Islet precursor cell (in vitro differentiated cells): ENCODE results near the gene KDM4C.

Experiments used
- DNase-seq: peaks from one replicate; pipeline ENCODE4 v3.0.0-alpha.2; 2018

The KDM4C gene

DNA sequence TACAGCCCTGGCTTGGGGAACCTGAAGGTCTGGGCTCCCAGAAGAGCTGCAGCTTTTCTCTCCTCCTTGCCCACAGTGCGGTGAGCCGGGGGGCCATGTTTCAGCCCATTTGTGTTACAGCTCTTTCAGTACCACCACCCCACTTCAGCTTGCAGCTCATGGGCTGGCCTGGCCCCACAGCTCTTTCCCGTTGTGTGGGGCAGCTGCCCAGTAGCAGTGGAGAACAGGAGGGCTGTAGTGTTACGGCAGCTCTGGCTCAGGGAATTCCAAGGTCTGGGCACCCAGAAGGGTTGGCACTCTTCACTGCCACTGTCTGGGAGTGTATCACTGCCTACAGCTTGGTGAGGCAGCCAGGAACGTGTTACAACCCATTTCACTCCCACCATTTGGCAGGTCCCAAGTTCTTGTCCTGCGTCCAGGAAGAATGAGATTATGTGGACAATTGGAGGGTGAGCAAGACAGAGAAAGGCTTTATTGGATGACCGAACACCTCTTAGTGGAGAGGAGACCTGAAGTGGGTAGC is 390.5 kb downstream of the KDM4C start:
- DNase-seq: no peak

DNA sequence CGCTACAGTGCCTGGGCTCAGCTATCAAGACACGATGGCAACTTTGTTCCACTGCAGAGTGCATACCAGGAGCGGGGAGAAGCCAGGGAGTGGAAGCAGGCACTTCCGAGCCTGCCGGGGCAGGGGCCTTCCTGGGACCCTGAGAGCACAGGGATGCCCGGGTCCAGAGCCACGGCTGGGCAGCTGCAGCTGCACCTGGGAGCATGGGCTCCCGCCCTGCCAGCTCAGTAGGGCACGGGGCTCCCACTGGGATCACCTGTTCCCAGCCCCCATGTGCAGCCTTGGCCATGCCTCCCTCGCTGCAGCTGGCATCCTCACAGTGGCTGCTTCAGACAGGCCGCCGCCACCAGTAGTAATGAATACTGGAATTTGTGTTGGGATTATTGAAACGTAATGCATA is 391.5 kb downstream of the KDM4C start:
- no peak for DNase-seq

DNA sequence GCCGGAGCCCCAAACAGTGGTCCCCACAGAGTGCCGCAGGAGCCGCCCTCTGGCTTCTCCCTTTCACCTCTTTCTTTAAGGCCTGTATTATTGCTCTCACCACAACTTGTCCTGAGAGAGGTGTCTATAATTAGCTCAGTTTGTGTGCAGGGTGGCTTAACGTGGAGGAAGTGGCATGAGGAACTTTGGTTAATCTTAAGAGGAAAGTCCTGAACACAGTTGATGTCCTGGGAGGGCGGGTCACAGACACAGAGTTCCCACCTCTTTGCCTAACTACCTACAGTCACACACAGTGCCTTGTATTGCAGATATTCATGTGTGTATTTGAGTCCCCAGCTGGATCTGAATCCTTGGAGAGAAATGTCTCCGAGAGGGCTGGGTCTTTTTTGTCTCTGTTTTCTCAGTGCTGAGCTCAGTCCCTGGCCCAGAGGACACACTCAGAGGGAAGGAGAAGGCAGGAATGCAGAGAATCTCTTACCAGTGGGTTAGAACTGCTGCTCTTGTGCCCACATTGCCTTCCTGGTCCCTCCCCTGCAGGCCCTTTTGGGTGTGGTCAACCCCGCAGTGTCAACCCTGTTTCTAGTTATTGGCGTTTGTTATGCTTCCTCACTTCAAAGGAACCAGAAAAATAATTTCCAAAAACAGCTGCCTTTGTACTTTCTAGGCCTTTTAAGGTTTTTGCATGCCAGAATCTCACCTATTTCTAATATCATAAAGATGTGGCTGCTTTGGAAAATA is 392.5 kb downstream of the KDM4C start:
- DNase-seq: no peak

DNA sequence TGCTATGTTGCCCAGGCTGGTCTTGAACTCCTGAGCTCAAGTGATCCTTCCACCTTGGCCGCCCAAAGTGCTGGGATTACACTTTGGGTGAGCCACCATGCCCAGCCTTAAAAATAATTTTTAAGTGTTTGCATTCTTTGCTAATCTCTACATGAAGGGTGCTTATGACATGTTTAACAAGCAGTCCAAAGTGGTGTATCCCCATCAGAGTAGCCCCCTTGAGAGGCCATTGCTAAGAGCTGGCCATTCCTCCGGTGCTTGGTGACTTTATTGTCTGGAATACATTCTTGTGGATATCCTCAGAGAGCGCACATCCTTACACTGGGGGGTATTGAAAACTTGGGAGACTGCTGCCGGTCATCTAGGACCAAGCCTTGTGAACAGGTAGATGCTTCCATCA is 395.4 kb downstream of the KDM4C start:
- no peak for DNase-seq

DNA sequence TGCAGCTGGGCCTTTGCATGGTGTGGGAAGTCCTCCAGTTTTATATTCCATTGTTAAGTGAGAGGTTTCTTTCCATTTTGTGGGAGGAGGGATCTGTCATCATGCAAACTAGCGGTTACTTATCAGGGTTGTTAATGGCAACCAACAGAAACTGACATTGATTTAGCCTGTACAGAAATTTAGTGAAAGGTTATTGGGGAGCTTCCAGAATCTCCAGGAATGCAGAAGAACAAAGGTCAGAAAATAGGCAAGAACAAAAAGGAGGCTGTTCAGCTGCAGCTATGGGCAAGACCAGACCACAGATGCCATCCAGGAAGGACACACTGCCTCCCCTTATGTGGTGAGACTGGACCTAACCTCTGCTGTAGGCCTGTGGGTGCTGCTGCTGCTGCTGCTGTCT is 395.8 kb downstream of the KDM4C start:
- no peak for DNase-seq

DNA sequence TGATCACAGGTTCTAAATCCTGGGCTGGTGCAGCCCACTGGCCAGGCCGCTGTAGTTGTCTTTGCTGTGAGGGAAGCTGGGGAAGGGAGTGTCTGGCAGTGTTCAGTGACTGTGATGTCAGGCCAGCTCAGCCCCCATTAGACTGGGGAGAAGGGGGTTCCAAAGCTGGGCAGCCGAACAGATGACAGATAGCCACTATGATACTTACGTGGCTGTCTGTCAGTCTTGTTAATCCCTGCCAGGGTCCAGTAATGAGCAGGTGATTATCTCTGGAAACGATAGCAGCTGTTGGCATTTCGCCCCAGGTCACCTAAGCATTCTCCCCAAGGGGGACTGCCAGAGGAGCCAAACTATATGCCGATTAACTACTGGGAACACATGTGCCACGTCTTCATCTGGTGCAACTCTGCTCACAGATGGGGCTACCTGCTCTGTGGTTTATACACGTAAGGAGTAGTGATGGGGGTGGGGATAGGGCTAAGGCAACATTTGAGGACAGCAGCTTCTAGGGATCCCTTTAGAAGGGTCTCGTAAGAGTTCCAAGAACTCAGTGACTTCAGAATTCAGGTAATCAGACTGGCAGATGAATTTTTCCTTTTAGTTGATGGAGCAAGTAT is 396.3 kb downstream of the KDM4C start:
- no peak for DNase-seq

DNA sequence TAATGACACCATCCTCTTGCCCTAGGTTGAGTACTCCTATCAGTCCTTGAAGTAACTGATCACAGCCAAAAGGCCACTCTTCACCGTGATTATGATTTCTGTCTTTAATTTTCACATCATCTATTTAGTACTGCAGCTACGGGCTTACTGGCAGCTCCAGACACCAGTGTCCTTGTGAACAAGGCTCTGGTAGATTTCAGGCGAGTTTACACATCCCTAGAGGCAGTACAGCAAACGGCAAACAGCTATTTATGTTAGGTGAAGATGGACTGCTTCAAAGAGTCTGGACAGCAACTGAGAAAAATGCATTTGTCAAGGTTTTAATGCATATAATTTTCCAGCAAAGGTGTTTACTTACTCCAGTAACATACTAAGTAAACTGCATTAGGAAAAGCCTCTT is 396.9 kb downstream of the KDM4C start:
- no peak for DNase-seq

DNA sequence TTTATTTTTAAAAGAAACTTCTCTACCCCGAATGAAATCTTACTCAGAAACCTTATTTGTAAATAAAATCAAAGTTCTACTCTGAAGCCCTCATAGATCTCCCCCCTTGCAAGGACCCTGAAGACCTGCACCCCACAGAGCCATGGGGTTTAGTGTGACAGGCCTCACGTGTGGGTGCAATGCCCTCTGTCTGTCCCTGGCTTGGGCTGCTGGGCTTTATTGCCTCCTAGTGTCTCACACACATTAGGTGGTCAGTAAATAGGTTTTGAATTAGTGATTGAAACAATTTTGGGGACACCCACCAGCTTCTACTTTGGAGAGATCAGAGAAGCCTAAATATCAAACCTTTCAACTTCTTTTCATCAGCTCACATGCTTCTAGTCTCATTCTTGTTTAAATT is 403.7 kb downstream of the KDM4C start:
- no peak for DNase-seq

DNA sequence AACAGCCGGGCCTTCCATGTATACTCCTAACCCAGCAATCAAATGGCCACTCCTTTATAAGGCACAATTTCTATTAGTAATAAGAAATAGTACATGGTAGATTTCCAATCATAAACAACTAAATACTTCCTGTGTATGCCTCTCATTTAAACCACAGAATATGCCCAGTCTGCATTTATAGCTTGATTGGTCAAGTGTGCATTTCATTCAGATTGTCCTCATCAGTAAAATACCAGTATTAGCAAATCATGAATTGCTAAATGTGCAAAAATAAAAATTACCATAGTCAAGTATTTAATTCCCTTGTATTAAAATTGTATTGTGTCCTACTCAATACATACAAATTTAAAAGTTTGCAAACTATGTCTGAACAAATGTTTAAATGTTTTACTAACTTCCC is 406.2 kb downstream of the KDM4C start:
- DNase-seq: no peak

DNA sequence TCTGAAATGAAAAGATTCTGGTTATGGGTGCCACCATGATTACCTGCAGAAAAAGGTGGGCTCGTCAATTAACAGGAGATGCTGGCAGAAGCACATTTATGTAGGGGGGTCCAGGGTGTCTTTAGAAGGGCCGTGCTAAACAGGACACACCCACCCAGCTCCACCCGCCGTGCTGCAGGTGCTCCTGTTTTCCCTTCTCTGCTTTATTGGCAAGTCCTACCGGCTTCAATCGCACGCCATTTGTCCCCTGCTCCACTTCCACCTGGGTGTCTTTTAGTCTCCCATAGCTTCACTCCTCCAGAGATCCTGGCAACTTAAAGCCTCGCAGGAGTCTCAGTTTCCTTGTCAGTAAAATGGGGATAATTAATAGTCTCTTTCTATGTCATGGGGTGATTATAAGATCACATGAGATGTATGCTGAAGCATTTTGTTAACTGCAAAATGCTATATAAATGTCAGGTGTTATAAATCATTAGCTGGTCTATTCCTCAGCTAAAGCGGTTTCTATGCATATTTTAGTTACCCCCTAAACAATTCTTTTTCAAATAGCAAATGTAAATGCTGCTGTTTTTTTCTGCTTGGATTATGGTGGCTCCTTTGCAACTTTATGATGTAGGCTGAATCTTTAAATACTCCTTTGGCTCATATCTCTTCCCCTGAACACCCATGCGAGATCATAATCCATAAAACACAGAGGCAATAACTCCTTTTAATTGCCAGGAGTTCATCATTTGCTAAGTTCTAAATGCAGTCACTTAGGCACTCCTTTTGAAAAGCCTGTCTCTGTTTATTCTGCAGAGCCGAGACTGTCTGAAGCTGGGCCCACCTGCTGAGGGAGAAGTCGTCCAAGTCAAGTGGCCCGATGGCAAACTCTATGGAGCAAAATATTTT is 406.9 kb downstream of the KDM4C start:
- DNase-seq: no peak

DNA sequence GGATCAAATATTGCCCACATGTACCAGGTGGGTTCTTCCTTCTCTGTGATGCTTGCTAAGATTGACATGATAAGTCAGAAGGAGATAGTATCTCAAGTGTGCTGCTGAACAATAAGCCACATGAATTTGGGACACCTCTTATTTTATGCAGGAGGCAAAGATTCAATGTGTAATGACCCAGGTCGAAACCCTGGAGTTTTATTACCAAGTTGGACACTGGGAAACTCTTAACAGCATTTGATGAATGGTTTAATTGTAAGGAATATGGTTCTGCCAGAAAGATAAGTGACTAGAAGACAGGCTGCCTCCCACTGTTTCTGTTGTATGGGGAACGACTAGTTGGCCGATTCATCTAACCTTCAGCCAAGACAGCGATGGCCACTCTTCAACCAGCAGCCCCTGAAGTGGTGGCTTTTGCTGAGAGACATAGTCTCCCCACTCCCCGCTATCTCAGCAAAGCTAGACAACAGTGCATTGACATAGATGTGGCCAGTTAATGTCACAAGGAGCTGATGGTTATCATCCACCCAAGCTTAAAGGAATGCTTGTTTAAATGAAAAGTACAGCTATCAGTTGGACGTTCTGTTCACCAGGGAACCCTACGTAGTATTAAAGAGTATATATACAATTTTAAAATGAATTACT is 407.7 kb downstream of the KDM4C start:
- peak; percentile 57 for DNase-seq

DNA sequence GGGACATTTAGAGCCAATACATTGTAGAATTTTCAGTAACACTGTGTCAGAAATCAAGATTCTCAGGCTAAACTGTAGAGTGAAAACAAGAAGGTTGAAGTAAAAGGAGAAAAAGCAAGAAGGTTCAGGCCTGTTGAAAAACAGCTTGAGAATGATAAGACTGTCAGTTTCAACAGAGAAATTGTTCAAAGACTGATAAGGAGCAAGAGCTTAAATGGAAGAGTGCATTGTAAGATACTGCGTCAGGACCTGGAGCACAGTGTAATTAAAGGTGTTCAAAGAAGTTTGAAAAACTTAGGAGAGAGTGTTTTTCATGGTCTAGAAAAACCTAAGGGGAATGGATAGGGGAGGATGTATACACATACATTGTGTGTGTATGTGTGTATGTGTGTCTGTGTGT is 408.3 kb downstream of the KDM4C start:
- no peak for DNase-seq

DNA sequence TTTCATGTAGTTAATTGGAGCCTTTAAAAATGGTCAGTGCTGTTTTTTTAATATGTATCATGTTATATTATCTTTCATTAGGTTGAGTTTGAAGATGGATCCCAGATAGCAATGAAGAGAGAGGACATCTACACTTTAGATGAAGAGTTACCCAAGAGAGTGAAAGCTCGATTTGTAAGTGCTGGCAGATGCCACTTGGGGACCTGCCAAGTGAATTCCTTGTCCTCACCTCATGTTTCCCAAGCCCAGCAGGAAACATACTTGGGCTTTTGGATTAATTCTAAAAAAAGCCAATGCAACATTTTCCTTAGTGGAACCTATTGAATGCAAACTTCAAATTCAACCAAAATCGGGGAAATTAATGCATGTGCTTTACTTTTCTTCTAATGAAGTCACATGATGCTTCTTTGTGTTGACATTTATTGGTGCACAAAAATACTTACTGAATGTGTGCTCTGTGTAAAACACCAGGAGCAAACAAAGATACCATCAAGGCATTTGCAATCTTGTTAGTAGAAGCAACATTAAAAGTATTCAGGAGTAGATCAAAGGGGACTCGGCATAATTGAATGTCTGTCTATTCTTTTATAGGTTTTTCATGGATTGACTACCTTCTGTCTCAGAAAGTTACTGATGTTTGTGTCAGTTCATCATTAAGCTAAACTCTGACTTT is 412.1 kb downstream of the KDM4C start:
- DNase-seq: no peak

DNA sequence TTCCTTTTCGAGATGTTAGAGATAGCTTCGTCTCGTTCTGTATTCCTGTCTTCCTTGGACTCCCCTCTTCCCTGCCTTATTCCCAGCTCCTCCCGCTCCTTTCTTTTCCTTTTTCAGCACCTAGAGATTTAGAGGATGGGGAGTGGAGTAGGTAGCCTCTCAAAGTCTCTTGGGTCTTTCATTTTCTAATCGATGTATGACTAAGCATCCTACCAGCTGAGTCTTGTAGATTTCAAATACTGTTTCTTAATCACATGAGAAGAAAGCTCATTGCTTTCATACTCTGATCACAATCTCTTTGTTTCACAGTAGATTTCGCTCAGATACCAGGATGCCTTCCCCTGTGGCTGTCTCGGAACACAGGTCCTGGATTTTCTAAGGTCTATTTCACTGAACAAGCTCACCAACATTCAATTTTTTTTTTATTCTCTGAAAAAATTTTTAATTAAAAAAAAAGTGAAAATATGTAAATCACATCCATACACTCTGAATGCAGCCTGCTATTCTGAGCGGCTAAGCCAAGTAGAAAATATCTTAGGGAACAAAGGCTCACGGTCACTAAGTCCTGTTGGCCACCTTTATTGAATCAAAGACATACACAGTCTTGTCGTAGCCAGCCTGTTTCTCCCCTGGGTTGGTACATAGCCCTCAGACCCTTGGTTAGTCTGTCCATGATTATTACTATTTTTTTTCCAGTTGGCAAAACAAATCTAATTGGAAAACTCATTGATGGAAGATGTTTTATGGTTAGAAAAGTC is 413.8 kb downstream of the KDM4C start:
- no peak for DNase-seq

DNA sequence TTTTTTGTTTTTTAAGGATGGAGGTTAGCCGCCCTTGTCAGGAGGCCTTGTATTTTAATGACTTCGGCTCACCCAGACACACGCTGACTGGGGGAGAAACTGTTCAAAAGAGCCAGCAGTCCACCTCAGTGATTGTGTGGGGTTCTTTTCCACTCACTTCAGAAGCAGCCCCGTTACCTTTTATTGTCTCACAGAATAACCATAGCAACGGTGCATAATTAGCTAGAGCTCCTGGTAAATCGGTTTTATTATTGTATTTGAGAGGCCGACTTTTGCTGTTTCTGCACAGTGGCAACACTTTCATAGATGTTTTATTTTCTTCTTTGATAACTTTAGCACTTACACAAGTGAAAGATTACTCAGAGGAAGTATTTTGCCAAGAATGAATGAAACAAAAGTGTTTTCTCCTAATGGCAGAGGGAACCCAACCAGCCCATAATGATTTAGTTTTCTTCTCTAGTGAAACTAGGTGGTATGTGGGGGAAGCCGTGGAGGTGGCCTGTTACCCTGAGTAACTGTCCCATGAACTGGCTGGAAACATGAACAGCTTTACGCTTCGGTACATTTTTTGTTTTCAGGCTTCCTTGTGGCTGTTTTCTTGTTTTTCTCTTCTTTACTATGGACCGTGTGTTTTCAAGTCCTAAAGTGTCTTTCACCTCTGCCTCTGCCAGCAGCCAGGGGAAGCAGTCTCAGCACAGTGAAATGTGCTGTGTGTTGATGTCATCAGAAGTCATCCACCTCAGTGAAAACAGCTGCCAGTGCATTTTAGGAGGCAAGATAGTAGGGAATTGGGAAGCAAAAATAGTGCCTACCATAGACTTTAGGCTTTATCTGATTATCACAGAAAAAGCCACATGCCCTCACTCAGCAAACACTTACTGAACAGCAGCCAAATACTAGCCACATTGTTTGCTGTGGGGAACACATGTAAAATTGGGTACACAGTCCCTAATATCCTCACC is 414.7 kb downstream of the KDM4C start:
- peak; percentile 67 for DNase-seq

DNA sequence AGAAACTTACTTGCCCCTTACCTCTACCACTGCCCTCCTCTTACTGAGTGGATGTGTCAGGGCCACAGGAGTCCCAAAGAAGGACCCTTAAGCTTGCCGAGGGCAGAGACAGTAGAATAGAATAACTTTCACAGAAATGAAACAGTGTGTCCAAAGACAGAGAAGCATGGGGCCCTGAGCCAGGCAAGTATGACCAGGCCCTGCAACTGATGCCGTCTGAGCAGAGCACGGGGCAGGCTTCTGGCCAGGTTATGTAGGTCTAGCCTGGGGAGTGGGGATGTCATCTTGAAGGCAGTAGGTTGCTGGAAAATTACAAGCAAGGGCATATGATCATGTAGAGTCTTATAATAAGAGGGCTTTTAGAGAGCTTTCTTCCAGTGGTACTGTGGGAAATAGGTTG is 415.4 kb downstream of the KDM4C start:
- no peak for DNase-seq

DNA sequence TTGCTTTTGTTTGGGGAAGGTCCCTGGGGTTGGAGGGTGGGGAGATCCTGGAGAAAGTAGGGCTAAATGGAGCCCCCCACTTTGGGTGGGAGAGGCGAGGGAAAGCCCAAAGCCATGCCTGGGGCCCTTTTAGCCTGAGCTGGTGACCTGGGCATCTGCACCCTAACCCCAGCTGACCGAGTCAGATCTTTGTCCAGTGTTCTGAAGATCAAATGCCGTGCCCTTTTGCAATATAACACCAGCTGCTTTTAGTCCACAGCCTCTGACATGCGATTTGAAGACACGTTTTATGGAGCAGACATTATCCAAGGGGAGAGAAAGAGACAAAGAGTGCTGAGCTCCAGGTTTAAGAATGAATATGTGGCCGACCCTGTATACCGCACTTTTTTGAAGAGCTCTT is 416.5 kb downstream of the KDM4C start:
- no peak for DNase-seq

DNA sequence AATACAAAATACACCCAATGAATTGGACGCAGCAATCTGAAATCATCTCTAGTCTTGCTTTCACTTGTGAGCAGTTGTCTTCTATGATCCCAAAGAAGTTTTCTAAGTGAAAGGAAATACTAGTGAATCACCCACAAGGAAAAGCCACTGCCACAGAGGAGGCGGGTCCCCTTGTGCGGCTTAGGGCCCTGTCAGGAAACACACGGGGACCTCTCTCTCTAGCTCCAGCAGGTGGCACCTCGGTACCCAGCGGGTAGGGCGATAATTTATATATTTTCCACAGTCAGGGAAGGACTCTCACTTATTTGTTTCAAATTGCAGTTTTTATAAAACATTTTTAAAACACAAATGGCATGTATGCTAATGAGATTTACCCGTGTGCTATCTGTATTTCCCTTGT is 417.1 kb downstream of the KDM4C start:
- no peak for DNase-seq

DNA sequence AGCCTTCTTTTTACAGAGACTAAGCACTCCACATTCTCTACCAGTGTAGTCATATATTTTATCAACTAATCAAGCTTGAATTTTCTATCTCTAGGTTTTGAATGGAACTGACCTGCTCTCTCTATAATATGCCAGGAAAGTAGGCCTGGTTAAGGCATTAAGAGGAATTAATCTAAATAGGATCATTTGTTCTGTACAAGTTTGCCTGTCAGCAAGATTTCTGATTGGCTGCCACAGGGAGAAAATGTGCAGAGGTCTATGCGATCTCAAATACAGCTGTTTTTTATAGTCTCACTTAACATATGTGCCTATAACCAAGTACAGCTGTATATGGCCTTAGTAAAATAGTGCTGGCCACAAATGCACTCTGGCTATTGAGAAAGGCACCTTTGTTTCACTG is 418.8 kb downstream of the KDM4C start:
- no peak for DNase-seq

DNA sequence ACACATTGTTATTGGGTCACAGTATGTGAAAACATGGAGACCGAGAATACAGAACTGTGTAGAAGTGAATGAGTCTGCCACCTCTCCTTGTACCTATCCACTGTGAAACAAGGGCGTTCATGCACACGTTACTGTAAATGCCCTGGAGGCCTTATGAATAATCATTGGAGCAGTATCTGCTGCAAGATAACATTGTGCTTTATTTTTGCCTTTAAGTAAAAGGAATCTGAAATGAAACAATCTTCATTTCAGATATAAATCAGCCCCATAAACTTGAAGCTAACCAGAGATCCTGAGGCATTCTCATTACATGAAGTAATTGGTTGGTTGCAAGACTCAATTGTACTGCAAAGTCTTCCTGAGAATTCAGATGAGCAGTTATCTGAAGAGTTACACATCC is 419.6 kb downstream of the KDM4C start:
- DNase-seq: no peak

DNA sequence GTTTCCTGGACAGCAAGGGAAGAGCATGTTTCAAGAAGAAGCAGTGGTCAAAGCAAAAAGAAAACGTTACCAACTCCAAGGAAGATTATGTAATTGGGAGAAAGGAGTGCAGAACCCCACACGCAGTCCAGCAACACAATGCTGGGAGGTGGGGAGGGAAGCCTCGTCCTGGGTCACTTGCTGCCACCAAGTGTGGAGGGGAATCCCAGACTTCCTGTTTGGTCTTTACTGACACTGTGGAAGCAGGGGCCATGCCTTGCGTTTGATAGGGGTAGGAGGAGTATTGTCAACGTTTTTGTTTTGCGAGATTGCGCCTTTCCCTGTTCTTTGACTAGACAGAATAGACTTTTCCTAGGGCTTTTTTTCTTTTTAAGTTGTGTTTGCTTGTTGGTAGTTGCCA is 421.0 kb downstream of the KDM4C start:
- DNase-seq: no peak
